Measurements from ENCODE around the gene THRAP3. TPM values are rescaled to one million over a fixed set of nuclear protein-coding genes. Genes with fewer than 3 reads are reported as not detected.
A peak's percentile ranks its signal among the peaks of the same experiment; 100 is the strongest.

THRAP3 gene
- polyA plus RNA-seq, 1 experiment: 76.0 TPM

- TF ChIP-seq, protein P1, sequence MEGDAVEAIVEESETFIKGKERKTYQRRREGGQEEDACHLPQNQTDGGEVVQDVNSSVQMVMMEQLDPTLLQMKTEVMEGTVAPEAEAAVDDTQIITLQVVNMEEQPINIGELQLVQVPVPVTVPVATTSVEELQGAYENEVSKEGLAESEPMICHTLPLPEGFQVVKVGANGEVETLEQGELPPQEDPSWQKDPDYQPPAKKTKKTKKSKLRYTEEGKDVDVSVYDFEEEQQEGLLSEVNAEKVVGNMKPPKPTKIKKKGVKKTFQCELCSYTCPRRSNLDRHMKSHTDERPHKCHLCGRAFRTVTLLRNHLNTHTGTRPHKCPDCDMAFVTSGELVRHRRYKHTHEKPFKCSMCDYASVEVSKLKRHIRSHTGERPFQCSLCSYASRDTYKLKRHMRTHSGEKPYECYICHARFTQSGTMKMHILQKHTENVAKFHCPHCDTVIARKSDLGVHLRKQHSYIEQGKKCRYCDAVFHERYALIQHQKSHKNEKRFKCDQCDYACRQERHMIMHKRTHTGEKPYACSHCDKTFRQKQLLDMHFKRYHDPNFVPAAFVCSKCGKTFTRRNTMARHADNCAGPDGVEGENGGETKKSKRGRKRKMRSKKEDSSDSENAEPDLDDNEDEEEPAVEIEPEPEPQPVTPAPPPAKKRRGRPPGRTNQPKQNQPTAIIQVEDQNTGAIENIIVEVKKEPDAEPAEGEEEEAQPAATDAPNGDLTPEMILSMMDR (IDR thresholded peaks at IDR 0.05; ENCODE audit: low read depth, low read length): peak; percentile 30
- ChIA-PET POLR2A (interaction anchor here (0.7 to 3.9 kb wide), 9 partner anchors 9 to 68 kb away, joined by 3 to 21 read pairs (median 4); partner anchors contain the start of genes EVA1B and STK40), CTCF (interaction anchor here (0.8 to 6.4 kb wide), 5 partner anchors 9 to 28 kb away, joined by 3 to 53 read pairs (median 4); partner anchors contain the start of gene EVA1B)
- 0 out of 2 replicates have a peak overlapping the region, but pooled peaks have one; percentile 10 for H3K4me3 ChIP-seq (ENCODE audit: low read depth, low read length)
- H3K9me3 ChIP-seq (ENCODE audit: control insufficient read depth, insufficient read depth, low read length): no peaks in the 10 kb centered on the region
- H3K27ac ChIP-seq (ENCODE audit: low read depth, low read length): peak overlapping the region; percentile 98
- no peak for DNase-seq (ENCODE audit: low read depth, low spot score)
- H3K27me3 ChIP-seq (ENCODE audit: control insufficient read depth, insufficient read depth, low read length): no peaks in the 10 kb centered on the region
Measured at GRCh38 chr1:36351227-36351977, 127.2 kb downstream of the THRAP3 start.

GRCh38 chr1:36352125-36352909 lies 128.1 kb downstream of the THRAP3 start:
- H3K4me3 ChIP-seq (ENCODE audit: low read depth, low read length): no peak overlapping the region
- TF ChIP-seq, protein P1 (IDR thresholded peaks at IDR 0.05; ENCODE audit: low read depth, low read length): no peak; the same call in 1 of the 2 replicates
- CTCF ChIA-PET: interaction anchor here (1.2 to 6.4 kb wide), 2 partner anchors 9 to 15 kb away, joined by 4 to 53 read pairs; no protein-coding TSS in a partner anchor

DNA sequence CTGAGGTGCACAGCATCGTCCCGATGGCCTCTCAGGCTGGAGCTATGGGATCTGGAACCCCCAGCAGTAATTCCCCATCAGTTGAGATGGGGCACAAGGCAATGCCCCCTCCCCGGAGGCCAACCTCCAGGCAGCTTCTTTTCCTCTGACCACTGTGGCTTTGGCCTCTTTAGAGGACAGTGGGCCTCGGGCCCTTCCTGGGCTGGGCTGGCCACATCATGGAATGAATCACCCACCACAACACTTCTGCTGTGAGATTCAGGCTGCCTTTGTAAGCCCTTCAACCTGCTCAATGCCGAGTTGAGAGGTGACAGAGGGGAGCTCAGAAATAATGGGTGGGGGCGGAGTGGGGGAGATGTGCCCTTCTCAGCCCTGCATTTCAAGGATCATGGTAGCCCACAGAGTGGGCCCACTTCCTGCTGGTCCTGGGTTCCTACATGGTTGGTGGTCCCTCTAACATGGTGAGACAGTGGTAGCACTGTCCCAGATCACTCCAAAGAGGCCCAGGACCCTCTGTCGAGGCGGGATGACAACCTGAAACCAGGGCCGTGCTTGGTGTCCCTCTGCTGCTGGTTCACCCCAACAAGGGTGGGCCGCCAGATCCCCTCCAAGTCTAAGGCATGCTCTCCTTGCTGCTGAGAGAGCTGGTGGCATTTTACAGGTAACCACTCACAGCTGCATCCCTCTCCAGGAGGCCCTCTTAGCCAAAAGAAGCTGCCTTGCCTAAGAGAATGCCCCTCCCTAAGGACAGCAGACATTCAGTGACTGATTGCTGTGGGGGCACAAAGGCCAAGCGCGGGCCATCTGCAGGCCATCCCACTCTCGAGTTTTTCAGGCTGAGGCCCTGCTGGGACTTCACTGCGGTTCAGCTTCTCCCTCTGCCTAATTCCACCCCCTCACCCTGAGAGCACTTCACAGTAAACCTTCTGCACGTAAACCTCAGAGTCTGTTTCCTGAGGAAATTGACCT lies 129.0 kb downstream of the THRAP3 start:
- no peaks in the 10 kb centered on the region for H3K9me3 ChIP-seq (ENCODE audit: control insufficient read depth, insufficient read depth, low read length)
- peak overlapping the region; percentile 98 for H3K27ac ChIP-seq (ENCODE audit: low read depth, low read length)
- no peak overlapping the region for H3K4me3 ChIP-seq (ENCODE audit: low read depth, low read length)
- no peaks in the 10 kb centered on the region for H3K27me3 ChIP-seq (ENCODE audit: control insufficient read depth, insufficient read depth, low read length)
- ChIA-PET POLR2A (interaction anchor here (0.7 to 3.9 kb wide), 3 partner anchors 10 to 43 kb away, joined by 3 to 21 read pairs (median 5); partner anchors contain the start of gene STK40), CTCF (interaction anchor here (1.2 to 6.4 kb wide), 2 partner anchors 8 to 15 kb away, joined by 4 to 53 read pairs; no protein-coding TSS in a partner anchor)
- TF ChIP-seq, protein P1 (IDR thresholded peaks at IDR 0.05; ENCODE audit: low read depth, low read length): 0 out of 2 replicates have a peak, but pooled peaks have one; percentile 12
- DNase-seq (ENCODE audit: low read depth, low spot score): no peak

More at GRCh38 chr1:36352125-36352909, 128.1 kb downstream of the THRAP3 start:
- Histone ChIP-seq H3K9me3 (ENCODE audit: control insufficient read depth, insufficient read depth, low read length) (no peaks in the 10 kb centered on the region), H3K27ac (ENCODE audit: low read depth, low read length) (peak overlapping the region; percentile 98), H3K27me3 (ENCODE audit: control insufficient read depth, insufficient read depth, low read length) (no peaks in the 10 kb centered on the region)
- no peak for DNase-seq (ENCODE audit: low read depth, low spot score)
- POLR2A ChIA-PET: interaction anchor here (0.7 to 3.9 kb wide), 8 partner anchors 9 to 67 kb away, joined by 3 to 21 read pairs (median 5); partner anchors contain the start of genes EVA1B and STK40

GRCh38 chr1:36354486-36354885 lies 130.2 kb downstream of the THRAP3 start:
- Histone ChIP-seq H3K27ac (ENCODE audit: low read depth, low read length) (no peak overlapping the region), H3K27me3 (ENCODE audit: control insufficient read depth, insufficient read depth, low read length) (no peaks in the 10 kb centered on the region), H3K4me3 (ENCODE audit: low read depth, low read length) (no peak overlapping the region), H3K9me3 (ENCODE audit: control insufficient read depth, insufficient read depth, low read length) (no peaks in the 10 kb centered on the region)
- CTCF ChIA-PET: interaction anchor here (0.7 to 6.4 kb wide), 3 partner anchors 12 to 69 kb away, joined by 3 to 53 read pairs (median 4); no protein-coding TSS in a partner anchor
- TF ChIP-seq, protein P1 (IDR thresholded peaks at IDR 0.05; ENCODE audit: low read depth, low read length): no peak
- POLR2A ChIA-PET: no interaction called here
- DNase-seq (ENCODE audit: low read depth, low spot score): no peak

Small RNA genes within 50 kb of the gene (small RNA-seq; reads per million reads assigned to genes)
- gene RN7SL131P (ENCODE audit: insufficient read length, low read depth) (not detected), gene UBE2V2P4 (ENCODE audit: insufficient read length, low read depth) (not detected)

Other genes with a start within 250 kb of the THRAP3 start
- gene TEKT2, start 140.3 kb upstream of the THRAP3 start, polyA plus RNA-seq (2011; rRNA removed): 0.12 TPM in 2 replicates
- gene ADPRS, start 135.6 kb upstream of the THRAP3 start, polyA plus RNA-seq (2011; rRNA removed): 22.1 and 26.5 TPM in 2 replicates
- 1.5 and 1.6 TPM in 2 replicates for gene COL8A2, start 99.2 kb upstream of the THRAP3 start, polyA plus RNA-seq (2011; rRNA removed)
- gene TRAPPC3, start 75.0 kb upstream of the THRAP3 start, polyA plus RNA-seq (2011; rRNA removed): 88.5 and 92.3 TPM in 2 replicates
- gene MAP7D1, start 68.3 kb upstream of the THRAP3 start, polyA plus RNA-seq (2011; rRNA removed): 23.4 and 28.2 TPM in 2 replicates
- 1.3 and 1.7 TPM in 2 replicates for gene SH3D21, start 81.9 kb downstream of the THRAP3 start, polyA plus RNA-seq (2011; rRNA removed)
- gene EVA1B, start 99.2 kb downstream of the THRAP3 start, polyA plus RNA-seq (2011; rRNA removed): 27.2 and 42.6 TPM in 2 replicates
- 26.4 and 30.3 TPM in 2 replicates for gene STK40, start 161.5 kb downstream of the THRAP3 start, polyA plus RNA-seq (2011; rRNA removed)
- gene LSM10, start 173.5 kb downstream of the THRAP3 start, polyA plus RNA-seq (2011; rRNA removed): 50.8 and 63.6 TPM in 2 replicates
- gene OSCP1, start 226.0 kb downstream of the THRAP3 start, polyA plus RNA-seq (2011; rRNA removed): 7.9 and 8.1 TPM in 2 replicates
- gene MRPS15, start 239.9 kb downstream of the THRAP3 start, polyA plus RNA-seq (2011; rRNA removed): 64.8 and 73.5 TPM in 2 replicates